HEK293T (cell line): Measurements from ENCODE around the gene ITPK1.

Experiments
- CTCF ChIA-PET: fragments of 350-600 bp; formaldehyde crosslinking; extraction: SDS; loops from one replicate; lab custom pipeline; 2021; ENCODE audit warnings: antibody characterized with exemption, inconsistent platforms; lab: Yijun Ruan, JAX
- POLR2A ChIA-PET: fragments of 350-600 bp; formaldehyde crosslinking; extraction: SDS; loops from one replicate; lab custom pipeline; 2020; ENCODE audit warnings: antibody characterized with exemption, inconsistent platforms; lab: Yijun Ruan, JAX
- DNase-seq: peaks from one replicate; pipeline ENCODE4 v3.0.0; 2012; ENCODE audit warnings: mixed read lengths; ENCODE audit errors: extremely low spot score
- ARNT ChIP-seq: fragments of 450-650 bp; IDR thresholded peaks from 2 replicates; pipeline ENCODE4 v1.6.1; 2017; ENCODE audit warnings: mild to moderate bottlenecking
- BHLHE40 ChIP-seq: fragments of 450-650 bp; IDR thresholded peaks from 2 replicates; pipeline ENCODE4 v1.6.1; 2016; ENCODE audit warnings: mild to moderate bottlenecking, moderate library complexity, borderline replicate concordance
- CTBP1 ChIP-seq: fragments of 450-650 bp; IDR thresholded peaks from 2 replicates; pipeline ENCODE4 v1.6.1; 2016; ENCODE audit warnings: borderline replicate concordance
- ELF4 ChIP-seq: fragments of 450-650 bp; IDR thresholded peaks from 2 replicates; pipeline ENCODE4 v1.6.1; 2017; ENCODE audit warnings: antibody characterized with exemption
- FOXA1 ChIP-seq: fragments of 450-650 bp; IDR thresholded peaks from 2 replicates; pipeline ENCODE4 v1.6.1; 2016; ENCODE audit warnings: mild to moderate bottlenecking
- FOXK2 ChIP-seq: fragments of 450-650 bp; IDR thresholded peaks from 2 replicates; pipeline ENCODE4 v1.6.1; 2016; ENCODE audit warnings: mild to moderate bottlenecking
- FOXM1 ChIP-seq: fragments of 450-650 bp; IDR thresholded peaks from 2 replicates; pipeline ENCODE4 v1.6.1; 2017; ENCODE audit warnings: mild to moderate bottlenecking, borderline replicate concordance
- HDGF ChIP-seq: fragments of 450-650 bp; IDR thresholded peaks from 2 replicates; pipeline ENCODE4 v1.6.1; 2017; ENCODE audit warnings: antibody characterized with exemption, borderline replicate concordance
- L3MBTL2 ChIP-seq: fragments of 450-650 bp; conservative IDR thresholded peaks from 2 replicates; pipeline ENCODE4 v1.6.1; 2016; ENCODE audit warnings: mild to moderate bottlenecking
- LEF1 ChIP-seq: fragments of 450-650 bp; IDR thresholded peaks from 2 replicates; pipeline ENCODE4 v1.6.1; 2017; ENCODE audit warnings: mild to moderate bottlenecking, borderline replicate concordance
- NFRKB ChIP-seq: fragments of 450-650 bp; IDR thresholded peaks from 2 replicates; pipeline ENCODE4 v1.6.1; 2016; ENCODE audit warnings: mild to moderate bottlenecking, moderate library complexity
- PKNOX1 ChIP-seq: fragments of 450-650 bp; IDR thresholded peaks from 2 replicates; pipeline ENCODE4 v1.6.1; 2016
- SP1 ChIP-seq: fragments of 450-650 bp; IDR thresholded peaks from 2 replicates; pipeline ENCODE4 v1.6.1; 2017
- SUZ12 ChIP-seq: fragments of 450-650 bp; IDR thresholded peaks from 2 replicates; pipeline ENCODE4 v1.6.1; 2016; ENCODE audit warnings: mild to moderate bottlenecking
- TARDBP ChIP-seq: fragments of 450-650 bp; IDR thresholded peaks from 2 replicates; pipeline ENCODE4 v1.6.1; 2016
- ZNF384 ChIP-seq: fragments of 450-650 bp; IDR thresholded peaks from 2 replicates; pipeline ENCODE4 v1.6.1; 2016

Gene ITPK1

GRCh38 chr14:93090826-93091555, 24.7 kb downstream of the ITPK1 start:
- TF ChIP-seq PKNOX1 = no peak
- TF ChIP-seq LEF1 = no peak
- no peak for TF ChIP-seq SP1
- TF ChIP-seq TARDBP = no peak
- TF ChIP-seq ZNF384 = no peak
- TF ChIP-seq NFRKB = no peak
- TF ChIP-seq SUZ12 = no peak
- TF ChIP-seq ELF4 = no peak
- TF ChIP-seq L3MBTL2 = no peak
- no peak for TF ChIP-seq FOXM1
- no peak for TF ChIP-seq CTBP1
- TF ChIP-seq HDGF = no peak
- no peak for TF ChIP-seq BHLHE40
- TF ChIP-seq ARNT = no peak
- no peak for TF ChIP-seq FOXA1
- no peak for TF ChIP-seq FOXK2
- CTCF ChIA-PET = interaction anchor here (1.6 kb wide), 1 partner anchor 22 kb away, joined by 3 read pairs; no protein-coding TSS in a partner anchor
- DNase-seq = no peak
- POLR2A ChIA-PET = interaction anchor here (1.2 kb wide), 1 partner anchor 23 kb away, joined by 3 read pairs; no protein-coding TSS in a partner anchor

- ChIA-PET POLR2A (no interaction called here), CTCF (no interaction called here)
- DNase-seq = no peak
- TF ChIP-seq ZNF384 (no peak), NFRKB (no peak), BHLHE40 (no peak), HDGF (no peak), SP1 (no peak), FOXK2 (no peak), LEF1 (no peak), SUZ12 (no peak), PKNOX1 (no peak), ELF4 (no peak)
Measured at GRCh38 chr14:93089521-93090269, 26.0 kb downstream of the ITPK1 start.

GRCh38 chr14:93086441-93087055, 29.2 kb downstream of the ITPK1 start:
- TF ChIP-seq CTBP1 (no peak), LEF1 (no peak), ELF4 (no peak), L3MBTL2 (no peak), FOXK2 (no peak), PKNOX1 (no peak), FOXA1 (no peak), HDGF (no peak), SP1 (no peak), BHLHE40 (no peak), SUZ12 (no peak), FOXM1 (no peak), ZNF384 (no peak), NFRKB (no peak)
- POLR2A ChIA-PET = no interaction called here
- DNase-seq = no peak
- CTCF ChIA-PET = no interaction called here

- CTCF ChIA-PET = no interaction called here
- POLR2A ChIA-PET = no interaction called here
- TF ChIP-seq ZNF384 (no peak), HDGF (no peak), FOXA1 (no peak), LEF1 (no peak), SP1 (no peak), FOXM1 (no peak), NFRKB (no peak), ELF4 (no peak), FOXK2 (no peak), L3MBTL2 (no peak), PKNOX1 (no peak), CTBP1 (no peak)
- no peak for DNase-seq
Measured at GRCh38 chr14:93085911-93086310, 29.8 kb downstream of the ITPK1 start.
